COLO829 (cell line): ENCODE results near the gene THTPA.

Source experiments
- DNase-seq: peaks from one replicate; pipeline ENCODE4 v3.0.0; 2012; ENCODE audit warnings: low spot score

The THTPA gene

DNA sequence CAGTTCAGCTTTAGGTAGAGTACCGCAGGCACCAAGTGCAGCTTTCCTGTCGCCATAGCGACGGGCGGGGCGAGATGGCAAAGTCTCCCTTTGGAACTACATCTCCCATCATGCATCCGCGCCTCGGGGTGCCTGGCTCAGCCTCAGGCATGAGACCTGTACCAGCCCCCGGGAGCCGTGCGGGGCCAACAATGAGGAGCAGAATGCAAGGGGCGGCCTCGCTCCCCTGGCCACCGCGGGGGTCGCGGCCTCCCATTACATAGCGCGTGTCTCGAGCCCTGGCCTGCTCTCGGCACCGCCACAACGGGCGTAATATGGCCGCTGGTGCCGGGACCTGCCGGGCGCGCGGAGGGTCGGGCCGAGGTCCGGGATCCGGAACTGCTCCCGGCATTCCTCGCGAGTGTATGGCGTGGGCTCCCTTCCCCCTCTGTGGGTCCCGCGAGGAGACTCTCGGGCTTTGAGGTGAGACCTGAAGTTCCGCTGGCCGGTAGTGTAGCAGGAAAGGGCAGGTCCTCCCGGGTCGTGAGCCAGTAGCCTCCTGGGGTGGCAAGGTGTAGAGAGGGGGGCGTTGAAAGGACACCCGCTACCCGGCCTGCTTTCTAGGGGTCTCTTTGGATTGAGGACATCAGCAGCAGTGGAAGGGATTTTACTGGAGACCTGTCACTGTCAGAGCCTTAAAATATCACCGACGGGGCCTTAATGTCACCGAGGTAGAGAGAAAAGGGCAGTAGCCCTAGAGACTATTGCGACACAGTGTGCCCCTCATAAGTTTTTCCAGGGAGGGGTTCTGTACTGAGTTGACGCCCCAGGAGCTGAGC lies at the start of gene THTPA:
Gene THTPA, plus strand, starts transcription at position 390 of the 818 bp plus-strand sequence. CDS start 487 bp downstream, outside the sequence.
- peak; percentile 92 for DNase-seq

- DNase-seq: no peak
Observed at GRCh38 chr14:23512156-23512555, 43.9 kb upstream of the THTPA start.

DNA sequence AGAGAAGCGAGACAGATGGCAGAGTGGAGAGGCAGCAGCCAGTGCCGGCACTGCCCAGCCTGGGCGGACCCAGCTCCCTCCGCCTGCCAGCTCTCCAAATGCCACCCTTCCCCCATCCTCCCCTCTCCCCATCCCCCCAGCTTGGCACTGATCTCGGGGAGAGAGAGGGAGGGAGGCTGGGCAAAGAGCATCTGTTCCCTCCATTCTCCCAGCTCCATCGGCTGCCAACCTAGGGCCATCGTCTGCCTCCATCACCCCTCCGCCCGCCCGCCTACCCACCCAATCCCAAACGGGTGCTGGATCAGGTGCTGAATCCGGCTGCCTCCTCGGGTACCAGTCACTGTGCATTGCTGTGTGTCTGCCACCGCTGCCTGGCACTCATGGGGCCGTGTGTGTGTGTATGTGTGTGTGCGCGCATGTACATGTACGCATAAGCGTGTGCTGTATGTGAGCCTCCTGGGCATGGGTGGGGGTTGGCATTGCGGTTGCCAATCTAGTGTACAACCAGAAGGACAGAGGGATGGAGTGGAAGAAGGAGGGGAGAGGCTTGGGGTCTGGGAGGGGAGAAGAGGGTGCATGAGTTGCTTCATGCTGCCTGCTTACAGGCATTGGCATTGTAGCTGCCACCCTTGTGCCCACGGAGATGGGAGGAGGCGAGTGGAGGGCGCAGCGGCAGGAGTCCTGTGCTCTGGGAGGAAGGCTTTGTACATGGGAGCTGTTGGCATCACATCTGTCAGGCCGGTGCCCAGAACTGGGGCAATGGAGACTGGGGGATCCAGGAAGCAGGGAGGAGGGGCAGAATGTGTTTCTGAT lies 42.9 kb upstream of the THTPA start:
- DNase-seq: no peak

GRCh38 chr14:23513818-23514643 lies 42.0 kb upstream of the THTPA start:
- no peak for DNase-seq

GRCh38 chr14:23514644-23514957 lies 41.5 kb upstream of the THTPA start:
- no peak for DNase-seq

DNA sequence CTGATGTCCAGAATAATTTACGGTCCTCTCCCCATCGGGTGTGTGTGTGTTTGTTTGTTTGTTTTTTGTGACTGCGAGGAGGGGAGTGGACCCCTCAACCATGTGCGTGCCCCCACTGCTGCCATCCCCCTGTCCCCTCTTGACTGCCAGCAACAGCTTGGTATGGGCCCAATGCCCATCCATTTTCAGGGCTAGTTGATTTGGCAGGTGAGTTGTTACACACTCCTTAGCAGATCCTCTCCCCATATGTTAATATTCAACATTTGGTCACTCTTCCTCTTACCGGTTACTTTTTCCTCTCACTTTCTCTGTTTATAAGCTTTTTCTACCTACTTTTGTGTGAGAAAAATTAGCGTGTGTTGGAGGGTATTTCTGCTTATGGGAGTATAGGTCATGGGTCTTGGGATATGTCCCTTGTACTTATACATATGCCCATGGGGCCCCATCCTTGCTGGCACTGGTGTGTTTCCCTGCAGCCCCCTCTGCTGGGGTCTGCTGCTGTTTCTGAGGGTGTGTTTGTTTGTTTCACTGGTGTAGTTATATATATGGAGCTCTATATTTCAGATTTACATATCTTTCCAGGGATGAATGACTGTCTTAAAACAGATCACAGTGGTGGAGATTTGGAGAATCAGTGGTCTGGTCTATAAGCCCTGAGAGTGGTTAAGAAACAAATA lies 38.3 kb upstream of the THTPA start:
- no peak for DNase-seq

GRCh38 chr14:23518709-23519108 lies 37.4 kb upstream of the THTPA start:
- DNase-seq: no peak

GRCh38 chr14:23520899-23521533 lies 35.1 kb upstream of the THTPA start:
- no peak for DNase-seq

DNA sequence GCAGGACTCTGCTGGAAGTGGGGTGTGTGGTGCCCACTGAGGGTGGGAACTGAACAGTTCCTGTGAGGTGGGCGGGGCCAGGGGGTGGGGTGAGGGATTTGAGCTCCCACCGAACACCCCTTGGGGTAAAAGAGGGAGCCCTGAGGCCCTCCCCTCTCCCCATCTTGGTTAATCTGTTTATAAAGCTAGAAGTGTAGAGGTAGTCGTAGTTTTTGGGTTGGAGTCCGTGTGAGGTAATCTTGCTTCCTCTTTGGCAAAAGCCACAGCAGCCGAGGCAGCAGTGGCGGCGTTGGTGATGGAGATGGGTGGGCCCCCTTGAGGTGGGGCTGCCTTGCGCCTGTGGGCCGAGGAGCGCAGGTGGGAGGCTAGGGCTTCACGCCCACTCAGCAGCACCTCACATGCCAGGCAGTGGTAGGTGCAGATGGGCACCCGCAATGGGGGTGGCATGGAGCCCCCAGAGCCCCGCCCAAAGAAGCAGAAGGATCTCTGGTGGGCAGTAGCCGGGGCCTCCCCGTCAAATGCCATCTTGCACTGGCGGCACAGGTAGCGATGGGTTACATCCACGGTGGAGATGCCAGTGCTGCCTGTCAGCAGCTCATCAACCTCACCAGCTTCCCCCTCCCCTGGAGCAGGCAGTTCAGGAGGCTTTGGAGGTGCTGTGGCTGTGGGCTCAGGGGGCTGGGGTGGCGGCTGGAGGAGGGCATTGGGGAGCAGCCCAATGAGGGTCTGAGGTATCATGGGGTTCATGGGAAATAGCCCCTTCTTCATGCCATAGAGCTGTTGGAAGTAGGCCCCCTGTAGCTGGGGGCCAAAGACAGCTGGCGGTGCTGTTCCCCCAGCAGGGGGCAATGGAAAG lies 34.1 kb upstream of the THTPA start:
- DNase-seq: no peak

DNA sequence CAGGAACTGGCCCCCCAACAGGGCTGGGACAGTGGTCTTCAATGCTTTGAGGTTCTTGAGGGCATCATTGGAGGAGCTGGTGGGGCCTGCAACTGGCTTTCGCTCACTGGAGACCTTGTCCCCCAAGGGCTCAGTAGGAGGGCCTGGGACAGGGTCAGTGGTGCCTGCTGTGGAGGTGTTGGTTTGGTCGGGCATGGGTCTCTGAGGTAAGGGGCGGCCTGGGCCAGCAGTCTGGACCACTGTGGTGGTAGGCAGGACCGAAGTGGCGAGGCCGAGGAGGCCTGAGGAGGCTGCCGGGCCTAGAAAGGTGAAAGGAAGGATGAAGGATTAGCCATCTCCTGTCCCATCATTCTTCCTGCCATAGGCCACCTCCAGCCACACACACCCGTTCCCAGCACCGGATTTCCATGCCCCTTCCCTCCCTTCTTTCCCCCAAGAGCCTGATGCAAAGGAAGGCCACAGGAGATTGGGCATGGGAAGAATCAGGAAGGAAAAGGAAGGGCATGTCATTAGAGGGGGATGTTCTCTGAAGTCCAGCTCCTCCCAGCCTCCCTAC lies 33.4 kb upstream of the THTPA start:
- no peak for DNase-seq

DNA sequence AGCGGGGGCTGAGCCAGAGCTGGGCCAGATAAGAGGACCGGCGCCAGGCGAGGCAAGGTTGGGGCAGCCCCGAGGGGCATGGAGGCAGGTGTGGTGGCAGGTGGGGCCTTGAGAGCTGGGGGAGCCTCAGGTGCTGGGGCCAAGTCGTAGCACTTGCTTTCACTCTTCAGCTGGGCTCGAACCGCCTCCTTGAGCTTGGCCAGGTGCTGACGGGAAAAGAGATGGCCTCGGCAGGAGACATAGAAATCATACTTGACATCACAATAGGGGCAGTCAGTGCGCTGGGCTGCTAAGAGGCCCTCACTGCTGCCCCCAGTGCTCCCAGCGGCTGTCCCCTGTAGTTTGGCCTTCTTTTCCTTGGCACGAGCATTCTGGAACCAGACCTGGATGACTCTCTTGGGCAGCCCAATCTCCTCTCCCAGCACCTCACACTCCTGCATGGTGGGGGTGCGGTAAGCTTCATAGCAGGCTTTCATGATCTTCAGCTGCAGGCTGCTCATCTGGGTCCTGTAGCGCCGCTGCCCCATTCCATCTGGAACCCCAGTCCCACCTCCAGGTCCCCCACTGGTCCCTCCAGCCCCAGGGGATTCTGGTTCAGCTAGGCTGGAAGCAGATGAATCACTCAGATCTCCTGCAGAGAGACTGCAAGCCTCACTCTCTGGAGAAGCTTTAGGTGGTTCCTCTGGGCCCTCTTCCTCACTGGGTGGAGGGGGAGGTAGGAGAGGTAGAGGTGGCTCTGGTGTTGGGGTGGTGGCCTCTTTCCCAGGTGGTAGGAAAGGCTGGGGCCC lies 32.6 kb upstream of the THTPA start:
- DNase-seq: no peak

- DNase-seq: no peak
Observed at GRCh38 chr14:23524954-23525353, 31.1 kb upstream of the THTPA start.

DNA sequence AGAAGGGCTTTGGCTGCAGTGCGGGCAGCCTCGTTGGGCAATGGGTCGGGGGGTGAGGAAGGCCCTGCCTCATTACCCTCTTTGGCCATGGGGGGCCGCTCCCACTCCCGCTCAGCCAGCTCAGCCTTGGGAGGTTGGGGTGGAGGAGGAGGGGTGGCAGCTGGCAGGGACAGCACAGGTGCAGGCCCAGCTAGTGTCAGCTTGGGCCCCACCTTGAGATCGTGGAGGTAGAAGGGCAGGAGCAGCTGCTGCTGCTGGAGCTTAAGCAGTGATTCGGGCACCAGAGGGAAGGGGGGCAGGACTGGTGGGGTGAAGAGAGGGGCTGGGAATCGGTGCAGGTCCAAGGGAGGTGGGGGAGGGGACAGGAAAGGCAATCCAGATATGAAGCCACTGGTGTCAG lies 30.5 kb upstream of the THTPA start:
- no peak for DNase-seq

DNA sequence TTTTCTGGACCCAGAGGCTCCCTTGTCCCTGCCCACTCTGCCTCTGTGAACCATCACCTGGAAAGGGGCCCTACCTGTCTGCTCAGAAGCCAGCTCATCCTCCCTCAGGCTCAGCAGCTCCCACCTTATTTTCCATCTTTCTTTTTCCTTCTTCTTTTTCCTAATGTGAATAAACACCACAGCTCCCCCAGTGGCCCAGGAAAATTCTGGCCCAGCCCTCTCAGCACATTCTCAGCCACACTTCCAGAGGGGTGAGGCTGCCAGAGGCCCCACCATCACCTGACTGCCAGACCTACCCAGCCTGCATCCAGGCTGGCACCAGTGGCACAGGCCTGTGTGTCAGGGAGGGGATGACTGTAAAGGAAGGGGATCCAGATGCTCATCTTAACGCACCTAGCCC lies 27.5 kb upstream of the THTPA start:
- DNase-seq: no peak

DNA sequence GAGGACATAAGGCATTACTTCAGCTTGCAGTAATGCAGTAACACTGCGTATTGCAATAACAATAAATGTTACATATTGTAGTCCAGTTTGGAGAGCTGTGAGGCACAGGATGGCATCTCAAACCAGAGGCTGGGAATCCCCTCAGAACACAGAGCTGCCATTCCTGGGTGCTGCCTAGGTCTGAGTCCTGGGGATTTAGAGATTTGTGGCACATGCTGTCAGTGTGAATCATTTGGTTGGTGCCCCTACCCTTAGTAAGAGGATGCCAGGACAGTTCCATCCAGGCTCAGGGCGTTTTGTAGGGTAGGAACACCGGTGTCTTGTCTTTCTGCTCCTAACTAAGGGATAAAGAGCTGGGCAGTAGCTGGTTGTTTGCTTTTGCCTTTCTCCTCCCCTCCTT lies 27.1 kb upstream of the THTPA start:
- no peak for DNase-seq

DNA sequence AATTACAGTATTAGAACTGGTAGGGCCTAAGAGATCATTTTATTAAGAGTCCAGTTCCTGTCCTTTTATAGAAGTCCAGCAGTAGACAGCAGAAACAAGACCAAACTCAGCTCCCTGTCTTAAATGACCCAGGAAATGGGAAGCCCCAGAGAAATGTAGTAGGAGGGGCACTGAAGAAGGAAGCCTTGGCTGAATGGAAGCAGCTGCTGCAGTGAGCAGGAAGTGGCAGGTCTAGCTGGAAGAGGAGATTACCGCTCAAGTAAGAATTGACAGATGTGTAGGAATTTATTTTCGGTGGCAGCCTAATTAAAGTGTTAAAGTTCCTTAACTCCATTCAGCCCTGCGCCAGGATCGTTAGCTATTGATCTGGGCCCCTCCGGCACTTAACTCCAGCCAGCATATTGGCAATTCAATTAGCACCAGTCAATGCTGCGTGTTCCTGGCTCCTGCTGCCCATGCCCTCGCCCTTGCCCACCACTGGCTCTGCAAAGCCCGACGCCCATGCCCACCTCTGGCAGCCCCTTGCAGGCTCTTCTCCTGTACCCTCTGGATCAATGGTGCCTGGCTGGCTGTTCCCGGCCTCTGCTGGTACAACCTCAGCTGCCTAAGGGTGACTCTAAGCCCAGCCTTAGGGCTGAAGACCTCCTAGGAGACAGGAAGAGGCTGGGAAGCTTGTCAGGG lies 25.6 kb upstream of the THTPA start:
- DNase-seq: no peak

GRCh38 chr14:23531391-23531790 lies 24.7 kb upstream of the THTPA start:
- DNase-seq: no peak

DNA sequence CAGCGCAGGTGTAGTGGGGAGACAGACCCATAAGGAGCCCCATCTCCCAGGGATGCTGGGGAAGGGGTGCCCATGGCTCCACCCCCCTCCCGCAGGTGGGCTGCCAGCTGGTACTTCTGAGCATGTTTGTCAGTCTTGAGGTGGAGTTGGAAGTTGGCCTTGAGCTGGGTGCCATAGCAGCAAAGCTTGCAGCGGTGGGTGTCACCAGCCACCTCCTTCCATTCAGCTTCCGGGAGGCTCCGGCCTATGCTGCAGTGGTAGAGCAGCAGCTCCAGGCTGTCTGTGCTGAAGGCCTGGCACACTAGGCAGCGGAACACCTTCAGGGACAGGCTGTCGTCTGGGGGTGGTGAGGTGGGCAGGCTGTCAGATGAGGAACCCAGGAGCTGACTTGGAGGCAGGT lies 23.4 kb upstream of the THTPA start:
- DNase-seq: no peak
